Neutrophil (primary cell): ENCODE data around the gene HEXIM1.

Experiments used
- H3K27ac ChIP-seq: fragments of 200-600 bp; sonication (generic); 2 replicates; pipeline ENCODE4 v1.5.1; 2016; ENCODE audit warnings: mild to moderate bottlenecking, moderate library complexity
- H3K27me3 ChIP-seq: fragments of 200-600 bp; sonication (generic); 2 replicates; pipeline ENCODE4 v1.6.0; 2016; ENCODE audit warnings: mild to moderate bottlenecking
- H3K36me3 ChIP-seq: fragments of 200-600 bp; sonication (generic); 2 replicates; pipeline ENCODE4 v1.5.1; 2017
- H3K4me1 ChIP-seq, 2 experiments: fragments of 200-600 bp in 1 of 2; sonication (generic) in 1 of 2; 1 replicate in 1 of 2; 2 replicates in 1 of 2; pipeline versions ENCODE4 v1.5.1 to v1.6.1; 2013 to 2016; ENCODE audit warnings: low read depth in 1 of 2, low read length in 1 of 2, mild to moderate bottlenecking in 1 of 2, moderate library complexity in 1 of 2; ENCODE audit not compliant: control insufficient read depth in 1 of 2, insufficient read depth in 1 of 2
- H3K4me3 ChIP-seq, 2 experiments: fragments of 200-600 bp in 1 of 2; sonication (generic) in 1 of 2; 1 replicate in 1 of 2; 2 replicates in 1 of 2; pipeline ENCODE4 v1.5.1; 2013 to 2016; ENCODE audit warnings: low read depth in 1 of 2, low read length in 1 of 2, mild to moderate bottlenecking in 1 of 2, moderate library complexity in 1 of 2
- H3K9me3 ChIP-seq: fragments of 200-600 bp; sonication (generic); 2 replicates; pipeline ENCODE4 v1.5.1; 2016
- CTCF ChIP-seq: fragments of 200-600 bp; sonication (generic); IDR thresholded peaks from 2 replicates; pipeline ENCODE4 v1.5.1; 2016; ENCODE audit warnings: antibody characterized with exemption

Gene HEXIM1

GRCh38 chr17:45177563-45177962 lies 29.3 kb downstream of the HEXIM1 start:
- H3K36me3 ChIP-seq = no peaks in the 10 kb centered on the region
- H3K27ac ChIP-seq = peak overlapping the region; percentile 23
- H3K27me3 ChIP-seq = no peaks in the 10 kb centered on the region
- H3K9me3 ChIP-seq = no peaks in the 10 kb centered on the region
- peaks cover 49% of the 10 kb centered on the region in 2 experiments for H3K4me1 ChIP-seq
- no peak for TF ChIP-seq CTCF
- H3K4me3 ChIP-seq = no peak overlapping the region

GRCh38 chr17:45184144-45184543 lies 35.9 kb downstream of the HEXIM1 start:
- Histone ChIP-seq H3K4me3 (no peak overlapping the region), H3K27ac (no peak overlapping the region)
- no peak for TF ChIP-seq CTCF

GRCh38 chr17:45186801-45187354 lies 38.6 kb downstream of the HEXIM1 start:
- H3K4me1 ChIP-seq = no peaks in the 10 kb centered on the region
- no peak overlapping the region for H3K4me3 ChIP-seq
- no peak overlapping the region for H3K27ac ChIP-seq
- no peaks in the 10 kb centered on the region for H3K9me3 ChIP-seq
- H3K27me3 ChIP-seq = no peaks in the 10 kb centered on the region
- H3K36me3 ChIP-seq = no peaks in the 10 kb centered on the region
- TF ChIP-seq CTCF = no peak

More at GRCh38 chr17:45184144-45184543, 35.9 kb downstream of the HEXIM1 start:
- Histone ChIP-seq H3K36me3 (no peaks in the 10 kb centered on the region), H3K4me1 (no peaks in the 10 kb centered on the region), H3K27me3 (no peaks in the 10 kb centered on the region), H3K9me3 (no peaks in the 10 kb centered on the region)

- Histone ChIP-seq H3K27ac (no peak overlapping the region), H3K9me3 (no peaks in the 10 kb centered on the region), H3K4me1 (no peaks in the 10 kb centered on the region), H3K4me3 (no peak overlapping the region), H3K36me3 (no peaks in the 10 kb centered on the region), H3K27me3 (no peaks in the 10 kb centered on the region)
- TF ChIP-seq CTCF = no peak
Measured at GRCh38 chr17:45189009-45189408, 40.7 kb downstream of the HEXIM1 start.

- Histone ChIP-seq H3K36me3 (no peaks in the 10 kb centered on the region), H3K9me3 (no peaks in the 10 kb centered on the region), H3K27ac (no peak overlapping the region), H3K4me3 (no peak overlapping the region), H3K27me3 (no peaks in the 10 kb centered on the region), H3K4me1 (no peaks in the 10 kb centered on the region)
- TF ChIP-seq CTCF = no peak
Measured at GRCh38 chr17:45190503-45191255, 42.4 kb downstream of the HEXIM1 start.
